Measurements from ENCODE around the gene PROCA1. TPM values are rescaled to one million over a fixed set of nuclear protein-coding genes. Genes with fewer than 3 reads are reported as not detected.
A peak's percentile ranks its signal among the peaks of the same experiment; 100 is the strongest.

The PROCA1 gene
- total and polyA plus RNA-seq, 2 of the 13 experiments (the other 11 are each of a cell fraction or from before 2014, with no cell fraction given): 0.73 to 1.5 TPM

GRCh38 chr17:28725660-28726225, 14.1 kb upstream of the PROCA1 start (continued):
- TF ChIP-seq ZNF468 (CRISPR knock-in tag; IDR thresholded peaks at IDR 0.05): no peak
- TF ChIP-seq FOXP4 (CRISPR knock-in tag; IDR thresholded peaks at IDR 0.05): no peak; the same call in 1 of the 2 replicates
- TF ChIP-seq ZNF33A (CRISPR knock-in tag; IDR thresholded peaks at IDR 0.05; ENCODE audit: borderline replicate concordance): no peak
- TF ChIP-seq PREB (CRISPR knock-in tag; IDR thresholded peaks at IDR 0.05): no peak
- peak; percentile 35 for TF ChIP-seq ATF3 (CRISPR knock-in tag; IDR thresholded peaks at IDR 0.05)
- no peak for TF ChIP-seq SYNCRIP (IDR thresholded peaks at IDR 0.05; ENCODE audit: insufficient read depth, low read depth, low read length)
- TF ChIP-seq ZNF766 (CRISPR knock-in tag; IDR thresholded peaks at IDR 0.05; ENCODE audit: borderline replicate concordance): peak; percentile 72; the same call in 1 of the 2 replicates
- TF ChIP-seq ZNF652 (CRISPR knock-in tag; IDR thresholded peaks at IDR 0.05; ENCODE audit: borderline replicate concordance, low read depth): no peak
- peak; percentile 67; the same call in 1 of the 2 replicates for TF ChIP-seq ZFP41 (CRISPR knock-in tag; IDR thresholded peaks at IDR 0.05; ENCODE audit: borderline replicate concordance)
- 0 out of 2 replicates have a peak, but pooled peaks have one; percentile 16 for TF ChIP-seq SIX4 (CRISPR knock-in tag; IDR thresholded peaks at IDR 0.05)
- TF ChIP-seq ZSCAN25 (CRISPR knock-in tag; IDR thresholded peaks at IDR 0.05): peak; percentile 82
- peak; percentile 58; the same call in 1 of the 2 replicates for TF ChIP-seq ZBTB43 (CRISPR knock-in tag; conservative IDR thresholded peaks at IDR 0.05)
- peak; percentile 61; the same call in 1 of the 2 replicates for TF ChIP-seq FUBP1 (CRISPR knock-in tag; IDR thresholded peaks at IDR 0.05; ENCODE audit: borderline replicate concordance)
- no peak; the same call in 1 of the 2 replicates for TF ChIP-seq ZBTB10 (CRISPR knock-in tag; IDR thresholded peaks at IDR 0.05; ENCODE audit: borderline replicate concordance)
- TF ChIP-seq NFKB2 (CRISPR knock-in tag; IDR thresholded peaks at IDR 0.05; ENCODE audit: borderline replicate concordance): peak; percentile 66; the same call in 1 of the 2 replicates

Data from HepG2 (cell line).